D721Med (cell line): ENCODE data around the gene SLC25A30.
A peak's percentile ranks its signal among the peaks of the same experiment; 100 is the strongest.

Experiments
- DNase-seq: peaks from one replicate; pipeline ENCODE4 v3.0.0; 2011; ENCODE audit warnings: low spot score; ENCODE audit not compliant: insufficient read length
- FAIRE-seq: peaks from 2 replicates; lab custom pipeline; 2011; peaks lifted over from hg19 to GRCh38; lab: Jason Lieb, UNC
- TF ChIP-seq, protein P1 (sequence below): IDR thresholded peaks from 2 replicates; pipeline ENCODE4 v1.5.1; 2012; ENCODE audit warnings: mild to moderate bottlenecking, control low read depth; ENCODE audit not compliant: insufficient read depth; ENCODE audit errors: missing control alignments

Gene SLC25A30

DNA sequence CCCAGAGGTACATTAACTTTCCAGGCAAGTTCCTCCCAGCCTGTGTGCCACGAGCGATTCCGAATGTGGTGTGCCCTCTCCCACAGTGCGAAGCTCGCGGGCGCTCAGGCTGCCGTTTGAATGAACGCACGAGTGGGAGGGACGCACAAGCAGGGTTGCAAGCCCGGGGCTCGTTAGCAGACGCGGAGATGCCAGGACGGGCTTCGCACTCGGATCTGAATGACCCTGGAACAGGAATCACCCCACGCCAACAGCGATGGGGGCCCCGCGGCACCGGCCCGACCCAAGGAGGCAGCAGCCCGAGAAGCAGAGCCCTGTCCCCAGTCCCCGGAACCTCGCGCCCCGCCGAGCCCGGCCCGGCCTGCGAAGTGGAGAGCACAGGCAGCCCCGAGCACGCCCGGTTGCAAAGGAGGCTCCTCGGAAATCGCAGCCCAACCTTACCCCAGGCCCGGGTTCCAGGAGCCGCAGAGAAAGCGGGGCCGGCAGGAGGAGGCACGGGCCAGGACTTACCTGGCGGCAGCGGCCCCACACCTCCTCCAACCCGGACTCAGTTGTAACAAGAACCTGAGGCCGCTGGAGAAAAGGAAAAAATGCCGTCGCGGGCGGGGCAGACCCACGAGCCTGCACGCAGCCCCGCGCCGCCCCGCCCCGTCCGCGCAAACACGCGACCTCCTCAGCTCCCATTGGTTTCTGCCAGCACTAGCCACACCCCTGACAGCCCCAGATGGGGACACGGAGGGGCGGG lies at the start of gene SLC25A30:
TSS of gene SLC25A30 (minus strand) at position 584 of the 745 bp plus-strand sequence. CDS start 6,948 bp downstream, outside the sequence.
- DNase-seq (peak; percentile 78), FAIRE-seq (no peak)
- TF ChIP-seq, protein P1, sequence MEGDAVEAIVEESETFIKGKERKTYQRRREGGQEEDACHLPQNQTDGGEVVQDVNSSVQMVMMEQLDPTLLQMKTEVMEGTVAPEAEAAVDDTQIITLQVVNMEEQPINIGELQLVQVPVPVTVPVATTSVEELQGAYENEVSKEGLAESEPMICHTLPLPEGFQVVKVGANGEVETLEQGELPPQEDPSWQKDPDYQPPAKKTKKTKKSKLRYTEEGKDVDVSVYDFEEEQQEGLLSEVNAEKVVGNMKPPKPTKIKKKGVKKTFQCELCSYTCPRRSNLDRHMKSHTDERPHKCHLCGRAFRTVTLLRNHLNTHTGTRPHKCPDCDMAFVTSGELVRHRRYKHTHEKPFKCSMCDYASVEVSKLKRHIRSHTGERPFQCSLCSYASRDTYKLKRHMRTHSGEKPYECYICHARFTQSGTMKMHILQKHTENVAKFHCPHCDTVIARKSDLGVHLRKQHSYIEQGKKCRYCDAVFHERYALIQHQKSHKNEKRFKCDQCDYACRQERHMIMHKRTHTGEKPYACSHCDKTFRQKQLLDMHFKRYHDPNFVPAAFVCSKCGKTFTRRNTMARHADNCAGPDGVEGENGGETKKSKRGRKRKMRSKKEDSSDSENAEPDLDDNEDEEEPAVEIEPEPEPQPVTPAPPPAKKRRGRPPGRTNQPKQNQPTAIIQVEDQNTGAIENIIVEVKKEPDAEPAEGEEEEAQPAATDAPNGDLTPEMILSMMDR = no peak

- FAIRE-seq (no peak), DNase-seq (no peak)
- TF ChIP-seq, protein P1 = no peak
Observed at GRCh38 chr13:45466359-45466758, 48.2 kb upstream of the SLC25A30 start.

DNA sequence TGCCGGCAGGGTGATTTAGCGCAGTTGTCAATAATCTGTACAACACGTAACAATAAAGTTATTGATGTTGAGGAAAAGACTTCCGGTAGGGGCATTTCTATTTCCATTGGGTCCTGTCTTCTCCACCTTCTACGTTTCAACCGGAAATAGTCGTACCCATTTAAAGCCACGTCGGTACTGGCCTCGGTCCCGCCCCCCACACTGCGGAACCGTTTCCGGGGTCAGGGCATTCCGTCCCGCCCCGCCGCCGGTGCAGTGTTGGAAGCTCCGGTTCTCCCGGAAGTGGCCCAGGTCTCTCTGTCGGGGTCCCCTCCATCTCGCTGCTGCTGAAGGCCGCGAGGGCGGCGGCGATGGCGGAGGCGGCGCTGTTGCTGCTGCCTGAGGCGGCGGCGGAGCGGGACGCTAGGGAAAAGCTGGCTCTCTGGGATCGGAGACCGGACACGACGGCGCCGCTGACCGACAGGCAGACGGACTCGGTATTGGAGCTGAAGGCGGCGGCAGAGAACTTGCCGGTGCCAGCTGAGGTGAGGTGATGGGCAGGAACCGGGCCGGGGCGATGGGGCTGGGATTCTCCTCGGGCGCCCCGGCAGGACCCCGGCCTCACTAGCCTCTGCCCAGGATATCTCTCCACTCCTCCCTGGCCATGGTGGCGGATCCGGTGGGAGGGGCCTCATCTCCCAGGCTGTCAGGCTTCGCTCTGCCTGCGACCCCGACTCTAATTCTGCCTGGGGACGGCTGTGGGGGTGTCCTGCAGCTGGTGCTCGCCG lies 46.7 kb upstream of the SLC25A30 start, which contains the start of gene COG3:
TSS of gene COG3 (plus strand) at position 253 of the 767 bp plus-strand sequence. CDS start at position 351, 98 bp downstream.
- no peak for FAIRE-seq
- TF ChIP-seq, protein P1 = peak; percentile 25
- DNase-seq = peak; percentile 83

- TF ChIP-seq, protein P1 = no peak
- peak; percentile 77 for FAIRE-seq
- DNase-seq = no peak
Observed at GRCh38 chr13:45464141-45464686, 46.0 kb upstream of the SLC25A30 start.

DNA sequence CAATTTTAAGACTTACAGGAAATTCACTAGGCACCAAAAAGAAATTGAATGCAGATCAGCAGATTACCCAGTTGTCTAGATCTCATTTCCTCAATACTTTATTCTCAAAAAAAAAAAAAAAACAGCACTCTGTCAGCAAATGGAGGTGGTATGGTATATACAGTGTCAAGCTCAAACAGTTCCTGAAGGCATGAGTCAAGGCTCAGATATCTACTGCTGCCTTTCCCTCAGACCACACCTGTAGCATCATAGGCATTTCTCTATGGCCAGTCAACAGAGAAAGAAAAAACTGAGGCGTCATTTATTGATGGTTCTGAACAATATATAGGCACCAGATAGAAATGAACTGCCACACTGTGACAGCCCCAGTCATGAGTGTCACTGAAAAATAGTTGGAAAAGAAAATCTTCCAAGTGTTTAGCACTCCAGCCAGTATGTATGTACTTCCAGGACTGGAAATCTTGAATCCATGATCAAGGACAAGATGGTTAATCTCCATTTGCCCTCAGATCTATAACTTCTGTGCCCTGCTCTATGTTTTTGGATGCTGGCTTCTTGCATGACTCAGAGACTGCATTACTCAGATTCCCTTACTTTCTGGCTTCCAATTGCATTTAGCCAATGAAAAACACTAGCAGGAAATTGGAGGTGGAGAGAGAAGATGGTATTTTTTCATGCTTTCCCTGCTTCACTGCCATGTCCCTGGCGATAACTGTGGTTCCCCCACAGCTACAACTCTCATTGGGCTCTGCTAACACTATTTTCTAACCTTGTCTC lies 38.2 kb upstream of the SLC25A30 start:
- FAIRE-seq = no peak
- no peak for DNase-seq

DNA sequence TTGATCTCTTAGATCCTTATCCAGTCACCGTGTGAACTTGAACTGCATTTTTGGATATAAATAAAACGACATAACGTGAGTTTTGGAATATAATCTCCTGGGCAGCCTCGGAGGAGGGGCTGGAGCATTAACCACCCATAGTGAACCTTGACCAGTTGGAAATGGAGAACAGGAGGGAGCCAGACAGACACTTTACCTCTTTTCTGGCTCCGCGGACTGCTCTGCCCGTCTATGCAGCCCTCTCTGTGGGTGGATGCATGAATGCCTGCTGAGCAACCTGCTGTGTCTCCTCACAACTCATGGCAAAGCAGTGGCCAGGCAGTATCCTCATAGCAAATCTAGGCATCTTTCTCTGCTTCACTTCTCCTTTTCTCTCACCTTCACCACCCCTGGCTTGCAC lies 36.0 kb upstream of the SLC25A30 start:
- TF ChIP-seq, protein P1 = no peak
- FAIRE-seq = no peak
- no peak for DNase-seq

More for the DNA sequence above, 38.2 kb upstream of the SLC25A30 start:
- TF ChIP-seq, protein P1 = no peak
